ENCODE data around the gene GALNT2.

GALNT2 gene

DNA sequence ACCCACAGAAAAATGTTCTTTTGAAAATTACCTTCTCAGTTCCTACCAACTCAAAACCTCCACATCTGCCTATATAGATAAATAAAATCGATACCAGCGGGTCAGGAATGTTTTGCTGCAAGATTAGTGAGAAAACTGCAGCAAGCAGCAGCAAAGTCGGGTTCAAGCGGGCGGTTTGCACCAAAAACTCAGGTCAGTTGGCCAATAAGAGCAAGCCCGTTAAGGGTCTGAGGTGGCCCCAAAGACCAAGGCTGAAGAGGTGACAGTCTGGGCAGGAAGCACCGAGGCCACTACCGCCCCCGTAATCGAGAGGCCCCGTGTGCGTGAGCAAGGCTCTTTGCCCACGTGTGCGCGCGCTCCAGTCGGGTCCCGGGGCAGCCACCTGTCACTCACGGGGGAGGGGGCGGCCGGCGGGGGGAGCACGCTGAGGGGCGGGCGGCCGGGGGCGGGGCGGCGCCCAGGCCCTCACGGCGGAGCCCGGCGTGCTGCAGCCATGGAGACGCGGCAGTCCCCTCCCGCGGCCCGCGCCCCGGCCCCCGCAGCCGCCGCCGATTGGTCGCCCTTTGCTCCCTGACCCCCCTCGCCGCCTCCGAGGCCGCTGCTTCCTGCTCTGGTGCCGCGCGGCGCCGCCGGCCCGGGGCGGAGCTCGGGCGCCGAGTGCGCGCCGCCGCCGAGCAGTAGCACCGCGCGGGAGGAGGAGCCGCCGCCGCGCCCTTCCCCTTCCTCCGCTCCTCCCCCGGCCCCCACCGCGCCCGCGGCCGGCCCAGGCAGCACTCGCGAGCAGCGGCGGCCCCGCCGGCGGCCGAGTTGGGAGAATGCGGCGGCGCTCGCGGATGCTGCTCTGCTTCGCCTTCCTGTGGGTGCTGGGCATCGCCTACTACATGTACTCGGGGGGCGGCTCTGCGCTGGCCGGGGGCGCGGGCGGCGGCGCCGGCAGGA, at the start of gene GALNT2:
Gene GALNT2 (plus strand): TSS at position 773 of the 939 bp plus-strand sequence. CDS start 43 bp downstream, at position 816.
- DNase-seq (ENCODE audit: low read depth): peak; percentile 65

- no peak for DNase-seq (ENCODE audit: low read depth)
Observed at GRCh38 chr1:230020451-230020850, 46.6 kb upstream of the GALNT2 start.

GRCh38 chr1:230022666-230023380, 44.2 kb upstream of the GALNT2 start:
- no peak for DNase-seq (ENCODE audit: low read depth)

- DNase-seq (ENCODE audit: low read depth): no peak
Observed at GRCh38 chr1:230025686-230026085, 41.4 kb upstream of the GALNT2 start.

GRCh38 chr1:230026139-230026538, 40.9 kb upstream of the GALNT2 start:
- no peak for DNase-seq (ENCODE audit: low read depth)

- DNase-seq (ENCODE audit: low read depth): no peak
Observed at GRCh38 chr1:230026572-230026971, 40.5 kb upstream of the GALNT2 start.

DNA sequence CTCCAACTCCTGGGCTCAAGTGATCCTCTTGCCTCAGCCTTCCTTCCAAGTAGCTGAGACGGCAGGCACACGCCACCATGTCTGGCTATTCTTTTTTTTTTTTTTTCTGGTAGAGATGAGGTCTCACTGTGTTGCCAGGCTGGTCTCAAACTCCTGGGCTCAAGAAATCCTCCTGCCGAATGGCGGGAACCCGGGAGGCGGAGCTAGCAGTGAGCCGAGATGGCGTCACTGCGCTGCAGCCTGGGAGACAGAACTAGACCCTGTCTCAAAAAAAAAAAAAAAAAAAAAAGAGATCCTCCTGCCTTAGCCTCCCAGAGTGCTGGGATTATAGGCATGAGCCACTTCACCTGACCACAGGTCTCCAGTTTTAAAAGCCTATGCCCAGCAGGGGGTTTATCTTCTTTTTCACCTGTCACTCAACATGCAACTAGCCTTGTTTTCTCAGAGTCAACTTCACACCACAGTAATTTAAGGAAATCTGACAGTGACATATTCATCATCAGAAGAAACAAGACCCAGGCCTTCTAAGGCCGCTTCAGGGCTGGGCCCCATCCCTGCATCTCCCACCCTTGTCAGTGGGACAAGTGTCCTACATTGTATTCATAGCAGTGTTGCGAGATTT, 38.3 kb upstream of the GALNT2 start:
- DNase-seq (ENCODE audit: low read depth): no peak

DNA sequence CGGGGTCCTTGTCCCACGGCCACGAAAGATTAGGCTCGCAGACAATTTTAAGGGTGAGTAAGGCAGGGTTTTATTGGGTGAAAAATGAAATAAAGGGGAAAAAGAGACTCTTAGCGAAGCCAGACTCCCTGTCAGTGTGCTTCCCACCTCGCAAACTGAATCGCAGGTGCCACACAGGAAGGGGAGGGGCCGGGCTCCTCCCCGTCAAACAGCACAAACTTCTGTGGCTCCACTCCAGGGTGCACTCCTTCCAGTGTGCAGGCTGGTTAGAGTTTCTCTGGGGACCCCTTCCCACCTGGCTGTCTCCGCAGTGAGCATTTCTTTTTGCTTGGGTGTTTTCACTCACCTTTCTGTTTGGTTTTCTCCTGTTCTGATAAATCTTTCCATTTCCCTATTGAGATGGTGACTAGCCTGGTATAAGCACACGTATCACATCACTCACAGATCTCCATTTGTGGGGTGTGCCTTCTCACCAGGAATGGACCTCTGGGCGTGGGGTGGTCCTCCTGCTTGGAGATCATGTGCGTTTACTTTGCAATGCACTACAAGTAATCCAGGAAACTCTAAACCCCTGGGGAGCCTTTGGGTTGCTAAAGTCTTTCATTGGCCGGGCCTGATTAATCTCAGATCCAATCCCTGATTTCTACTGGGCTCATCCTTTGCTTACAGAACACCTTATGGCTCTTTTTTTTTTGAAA, 37.6 kb upstream of the GALNT2 start:
- DNase-seq (ENCODE audit: low read depth): no peak

DNA sequence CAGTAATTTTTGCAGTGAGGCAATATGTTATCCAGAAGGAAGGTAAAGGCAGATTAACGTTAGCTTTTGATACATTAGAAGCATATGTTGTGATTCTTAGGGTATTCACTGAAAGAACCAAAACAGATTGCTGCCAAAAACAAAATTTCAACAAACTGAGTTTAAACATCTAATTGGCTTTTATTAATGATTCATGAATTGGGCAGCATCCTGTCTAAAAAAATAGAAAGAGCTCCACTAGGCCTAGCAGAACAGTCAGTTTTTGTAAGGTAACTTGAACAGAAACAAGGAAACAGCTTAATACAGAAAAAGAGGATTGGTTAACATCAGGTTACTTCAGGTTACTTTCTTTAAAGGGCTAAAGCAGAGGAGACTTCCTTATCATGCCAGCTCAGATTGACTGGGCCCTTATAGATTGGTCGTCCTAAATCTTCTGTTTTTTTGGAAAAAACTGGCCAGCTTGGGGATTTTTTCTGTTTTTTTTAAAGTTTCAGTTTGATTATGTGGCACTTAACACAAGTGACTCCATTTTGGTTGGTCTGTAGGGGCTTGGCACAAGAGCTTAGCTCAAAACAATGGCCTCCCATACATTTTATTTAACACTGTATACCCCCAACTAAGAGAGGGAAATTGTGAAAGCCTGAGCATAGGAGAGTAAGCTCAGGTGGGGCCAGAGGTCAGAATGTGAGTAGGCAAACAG, 36.8 kb upstream of the GALNT2 start:
- no peak for DNase-seq (ENCODE audit: low read depth)

GRCh38 chr1:230031131-230031530, 35.9 kb upstream of the GALNT2 start:
- no peak for DNase-seq (ENCODE audit: low read depth)

GRCh38 chr1:230032516-230033281, 34.3 kb upstream of the GALNT2 start:
- no peak for DNase-seq (ENCODE audit: low read depth)

- no peak for DNase-seq (ENCODE audit: low read depth)
Observed at GRCh38 chr1:230037261-230037660, 29.8 kb upstream of the GALNT2 start.

GRCh38 chr1:230040440-230040839, 26.6 kb upstream of the GALNT2 start:
- no peak for DNase-seq (ENCODE audit: low read depth)

DNA sequence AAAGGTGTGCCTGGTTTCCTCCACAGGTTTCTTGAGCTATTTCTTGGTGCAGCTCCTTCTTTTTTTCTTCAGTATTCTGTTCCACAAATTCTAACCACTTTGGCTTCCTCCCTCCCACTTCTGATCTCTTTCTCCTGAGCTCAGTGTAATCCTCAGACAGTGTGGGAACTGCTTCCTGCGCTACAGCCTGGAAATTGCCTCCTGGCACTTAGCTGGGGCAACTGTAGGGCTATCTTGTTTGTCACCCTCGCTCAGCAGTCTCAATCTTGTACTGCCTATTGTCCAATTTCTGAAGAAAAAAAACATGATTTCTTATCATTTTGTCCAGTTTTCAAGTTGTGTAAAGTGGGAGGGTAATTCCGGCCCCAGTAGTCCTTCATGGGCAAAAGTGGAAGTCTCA, 24.0 kb upstream of the GALNT2 start:
- DNase-seq (ENCODE audit: low read depth): no peak

- no peak for DNase-seq (ENCODE audit: low read depth)
Observed at GRCh38 chr1:230044729-230045128, 22.3 kb upstream of the GALNT2 start.

DNA sequence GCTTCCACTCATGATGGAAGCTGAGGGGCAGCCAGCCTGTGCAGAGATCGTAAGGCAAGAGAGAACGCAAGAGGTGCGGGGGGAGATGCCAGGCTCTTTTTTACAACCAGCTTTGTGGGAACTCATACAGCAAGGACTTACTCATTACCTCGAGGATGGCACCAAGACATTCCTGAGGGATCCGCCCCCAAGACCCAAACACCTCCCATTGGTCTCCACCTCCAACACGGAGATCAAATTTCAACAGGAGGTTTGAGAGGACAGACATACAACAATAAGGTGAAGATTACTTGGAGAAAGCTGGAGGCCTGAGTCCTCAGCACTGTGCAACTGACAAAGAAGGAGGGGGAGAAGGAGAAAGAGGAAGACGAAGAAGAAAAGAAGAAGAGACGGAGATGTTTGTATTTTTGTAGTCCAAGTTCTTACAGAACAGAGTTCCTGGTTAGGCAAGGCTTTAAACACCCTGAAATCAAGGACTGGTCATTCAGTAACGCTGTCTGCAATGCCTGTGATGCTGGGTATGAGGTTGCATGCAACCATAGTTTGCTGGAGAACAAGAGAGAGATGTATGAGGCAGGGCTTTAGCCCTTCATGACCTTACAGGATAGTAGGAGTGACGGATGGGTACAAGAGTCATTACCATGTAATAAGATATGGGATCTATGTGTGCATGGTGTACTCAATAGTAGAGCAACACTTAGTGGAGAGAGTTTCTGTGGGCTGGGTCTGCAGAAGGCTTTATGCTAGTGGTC, 19.7 kb upstream of the GALNT2 start:
- no peak for DNase-seq (ENCODE audit: low read depth)

DNA sequence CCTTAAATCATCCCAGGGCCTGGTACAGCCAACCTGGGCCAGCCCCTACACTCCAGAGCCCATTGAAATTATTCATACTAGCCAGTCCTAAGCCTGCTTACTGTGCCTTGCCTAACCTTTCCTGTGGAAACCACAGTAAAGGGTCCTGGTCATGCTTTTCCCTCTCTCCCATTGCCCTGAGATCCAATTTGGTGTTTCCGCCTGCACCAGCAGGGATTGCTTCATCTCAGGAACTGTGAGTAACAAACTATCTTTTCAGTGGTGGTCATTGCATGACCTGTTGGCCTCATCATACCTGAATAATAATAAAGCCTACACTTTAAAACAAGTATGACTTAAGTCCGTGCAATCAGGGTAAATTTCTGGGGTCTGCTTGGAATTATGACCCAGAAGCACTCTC, 18.7 kb upstream of the GALNT2 start:
- no peak for DNase-seq (ENCODE audit: low read depth)

DNA sequence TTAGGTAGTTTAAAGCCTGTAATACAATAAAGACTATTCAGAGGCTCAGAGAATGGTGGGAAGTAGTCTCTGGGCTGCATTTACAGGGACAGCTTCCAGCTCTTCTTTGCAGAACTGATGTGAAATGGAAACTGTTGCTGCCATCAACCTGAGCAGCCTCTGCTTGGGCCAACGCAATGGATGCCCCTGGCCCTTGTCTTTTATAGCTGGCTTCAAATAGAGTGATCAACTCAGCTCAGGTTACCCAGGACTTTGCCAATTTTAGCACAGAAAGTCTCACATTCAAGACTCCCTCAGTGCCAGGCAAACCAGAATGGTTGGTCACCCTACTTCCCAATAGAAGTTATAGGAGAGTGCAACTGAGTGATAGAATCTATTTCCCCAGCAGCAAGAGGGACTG, 18.1 kb upstream of the GALNT2 start:
- no peak for DNase-seq (ENCODE audit: low read depth)

GRCh38 chr1:230049731-230050130, 17.3 kb upstream of the GALNT2 start:
- DNase-seq (ENCODE audit: low read depth): no peak
